ENCODE data around the gene COL20A1. TPM values are rescaled to one million over a fixed set of nuclear protein-coding genes. Genes with fewer than 3 reads are reported as not detected.

Gene COL20A1
- total and polyA plus RNA-seq, 7 donors, result 0.07 TPM; not detected in 6

- intact Hi-C loops (cut with DNase I), result no loop called here
- no peak overlapping the region for H3K27ac ChIP-seq
- TF ChIP-seq EP300 (IDR thresholded peaks at IDR 0.05) (no peak), POLR2A (IDR thresholded peaks at IDR 0.05) (no peak), CTCF (IDR thresholded peaks at IDR 0.05) (no peak), POLR2AphosphoS5 (IDR thresholded peaks at IDR 0.05) (no peak)
Observed at GRCh38 chr20:63349516-63349895, 56.5 kb downstream of the COL20A1 start.

GRCh38 chr20:63350196-63350595, 57.2 kb downstream of the COL20A1 start:
- Histone ChIP-seq H3K27me3 (peaks cover 0 to 59% (median 34%) of the 10 kb centered on the region in 3 donors), H3K4me1 (peaks cover 0 to 21% (median 4%) of the 10 kb centered on the region in 4 donors), H3K9me3 (no peaks in the 10 kb centered on the region), H3K4me3 (no peak overlapping the region), H3K27ac (no peak overlapping the region), H3K36me3 (no peaks in the 10 kb centered on the region)
- DNase-seq, result no peak
- intact Hi-C loops (cut with DNase I), result no loop called here
- WGBS, 2 donors, result 94 to 97% methylated on average over 33 of the region's 33 CpGs
- TF ChIP-seq EP300 (IDR thresholded peaks at IDR 0.05), result no peak
- no peak for TF ChIP-seq POLR2A (IDR thresholded peaks at IDR 0.05)

More at GRCh38 chr20:63349516-63349895, 56.5 kb downstream of the COL20A1 start:
- DNase-seq, result no peak
- Histone ChIP-seq H3K9me3 (no peaks in the 10 kb centered on the region), H3K4me3 (no peak overlapping the region), H3K4me1 (peaks cover 0 to 26% (median 4%) of the 10 kb centered on the region in 4 donors), H3K27me3 (peaks cover 0 to 59% (median 34%) of the 10 kb centered on the region in 3 donors), H3K36me3 (no peaks in the 10 kb centered on the region)
- 84 to 92% methylated on average over 29 of the region's 29 CpGs for WGBS, 2 donors

GRCh38 chr20:63350597-63351325, 57.8 kb downstream of the COL20A1 start:
- Histone ChIP-seq H3K27me3 (peaks cover 0 to 59% (median 32%) of the 10 kb centered on the region in 3 donors), H3K27ac (no peak overlapping the region), H3K4me1 (peaks cover 0 to 15% (median 4%) of the 10 kb centered on the region in 4 donors), H3K4me3 (no peak overlapping the region), H3K36me3 (no peaks in the 10 kb centered on the region), H3K9me3 (no peaks in the 10 kb centered on the region)
- 80 to 93% methylated on average over 46 of the region's 46 CpGs for WGBS, 2 donors
- intact Hi-C loops (cut with DNase I), result no loop called here
- DNase-seq, result no peak
- TF ChIP-seq POLR2AphosphoS5 (IDR thresholded peaks at IDR 0.05) (no peak), CTCF (IDR thresholded peaks at IDR 0.05) (no peak), EP300 (IDR thresholded peaks at IDR 0.05) (no peak), POLR2A (IDR thresholded peaks at IDR 0.05) (no peak)

GRCh38 chr20:63351326-63351700, 58.3 kb downstream of the COL20A1 start:
- H3K4me3 ChIP-seq, result no peak overlapping the region
- intact Hi-C loops (cut with DNase I), result no loop called here
- peaks cover 0 to 56% (median 27%) of the 10 kb centered on the region in 3 donors for H3K27me3 ChIP-seq
- DNase-seq, result no peak
- no peaks in the 10 kb centered on the region for H3K9me3 ChIP-seq
- no peak for TF ChIP-seq POLR2AphosphoS5 (IDR thresholded peaks at IDR 0.05)
- H3K36me3 ChIP-seq, result no peaks in the 10 kb centered on the region
- WGBS, 2 donors, result 87 to 88% methylated on average over 12 of the region's 12 CpGs
- H3K4me1 ChIP-seq, result peaks cover 0 to 9% (median 4%) of the 10 kb centered on the region in 4 donors
- no peak overlapping the region for H3K27ac ChIP-seq

- H3K36me3 ChIP-seq, result no peaks in the 10 kb centered on the region
- intact Hi-C loops (cut with DNase I), result no loop called here
- 40 to 53% methylated on average over 28 of the region's 28 CpGs for WGBS, 2 donors
- TF ChIP-seq POLR2A (IDR thresholded peaks at IDR 0.05), result no peak
- no peak for TF ChIP-seq EP300 (IDR thresholded peaks at IDR 0.05)
- no peak for TF ChIP-seq POLR2AphosphoS5 (IDR thresholded peaks at IDR 0.05)
- no peak for TF ChIP-seq CTCF (IDR thresholded peaks at IDR 0.05)
- no peak overlapping the region for H3K4me3 ChIP-seq
- no peaks in the 10 kb centered on the region for H3K9me3 ChIP-seq
- H3K27ac ChIP-seq, result no peak overlapping the region
- no peak for DNase-seq
- peaks cover 0 to 54% (median 20%) of the 10 kb centered on the region in 3 donors for H3K27me3 ChIP-seq
- H3K4me1 ChIP-seq, result peaks cover 0 to 7% (median 3%) of the 10 kb centered on the region in 4 donors
Observed at GRCh38 chr20:63351811-63352591, 59.0 kb downstream of the COL20A1 start.

Measured in sigmoid colon (tissue), 7 donors.